A549 (cell line): ENCODE measurements around the gene COPS8. TPM values are rescaled to one million over a fixed set of nuclear protein-coding genes. Genes with fewer than 3 reads are reported as not detected.

ENCODE experiments used
- BCL3 ChIP-seq: fragments of >200 bp; sonication (Bioruptor Twin); formaldehyde crosslinking; IDR thresholded peaks from 3 replicates; pipeline ENCODE4 v1.6.1; 2016
- CBX2 ChIP-seq: fragments of 200-600 bp; sonication (generic); IDR thresholded peaks from 2 replicates; pipeline ENCODE4 v1.6.1; 2016; ENCODE audit warnings: low read depth, mild to moderate bottlenecking, borderline replicate concordance
- CBX8 ChIP-seq: fragments of 200-600 bp; sonication (generic); IDR thresholded peaks from 2 replicates; pipeline ENCODE4 v1.6.1; 2016
- CEBPB ChIP-seq, 2 experiments: fragments of >200 bp in 1 of 2; sonication (Bioruptor Twin) in 1 of 2; formaldehyde crosslinking in 1 of 2; IDR thresholded peaks; 2 replicates each; pipeline ENCODE4 v1.6.1; 2012 to 2016
- CHD2 ChIP-seq: fragments of 150-350 bp; IDR thresholded peaks from 2 replicates; pipeline ENCODE4 v1.6.1; 2014; ENCODE audit warnings: low read length; ENCODE audit not compliant: partially characterized antibody
- CHD4 ChIP-seq: fragments of 200-600 bp; sonication (generic); IDR thresholded peaks from 2 replicates; pipeline ENCODE4 v1.6.1; 2016; ENCODE audit warnings: antibody characterized with exemption, mild to moderate bottlenecking, borderline replicate concordance
- E2F6 ChIP-seq: IDR thresholded peaks from 2 replicates; pipeline ENCODE4 v1.6.1; 2012; ENCODE audit warnings: low read depth, borderline replicate concordance
- EHF ChIP-seq: fragments of 250-450 bp; sonication (Bioruptor Pico); IDR thresholded peaks from 2 replicates; pipeline ENCODE4 v1.5.0; 2020; ENCODE audit warnings: mild to moderate bottlenecking
- EP300 ChIP-seq, 2 experiments: fragments of >200 bp; sonication (Bioruptor Twin); formaldehyde crosslinking; IDR thresholded peaks; 2 replicates in 1 of 2; 3 replicates in 1 of 2; pipeline ENCODE4 v1.6.1; 2016 to 2017
- ESRRA ChIP-seq: fragments of 150-350 bp; IDR thresholded peaks from 2 replicates; pipeline ENCODE4 v1.6.1; 2014; ENCODE audit warnings: mild to moderate bottlenecking, low read length, borderline replicate concordance
- GATA3 ChIP-seq: IDR thresholded peaks from 2 replicates; pipeline ENCODE4 v1.6.1; 2012; ENCODE audit warnings: borderline replicate concordance
- HDAC2 ChIP-seq: fragments of 200-600 bp; sonication (generic); IDR thresholded peaks from 2 replicates; pipeline ENCODE4 v1.6.1; 2016
- HMGXB4 ChIP-seq: fragments of 250-450 bp; sonication (Bioruptor Pico); IDR thresholded peaks from 2 replicates; pipeline ENCODE4 v1.5.0; 2021; ENCODE audit warnings: mild to moderate bottlenecking, moderate library complexity, borderline replicate concordance
- HOXA7 ChIP-seq: fragments of 250-450 bp; sonication (Bioruptor Pico); IDR thresholded peaks from 2 replicates; pipeline ENCODE4 v1.5.0; 2020; ENCODE audit warnings: mild to moderate bottlenecking, moderate library complexity
- HOXB5 ChIP-seq: fragments of 250-450 bp; sonication (Bioruptor Pico); IDR thresholded peaks from 2 replicates; pipeline ENCODE4 v1.5.0; 2020; ENCODE audit warnings: mild to moderate bottlenecking, moderate library complexity
- JUN ChIP-seq, 2 experiments: fragments of >200 bp; sonication (Bioruptor Twin); formaldehyde crosslinking; IDR thresholded peaks; 2 replicates in 1 of 2; 3 replicates in 1 of 2; pipeline ENCODE4 v1.6.1; 2016 to 2017
- JUNB ChIP-seq: fragments of >200 bp; sonication (Bioruptor Twin); formaldehyde crosslinking; IDR thresholded peaks from 2 replicates; pipeline ENCODE4 v1.6.1; 2016
- KDM5A ChIP-seq: fragments of 200-600 bp; sonication (generic); IDR thresholded peaks from 2 replicates; pipeline ENCODE4 v1.6.1; 2016; ENCODE audit warnings: antibody characterized with exemption, mild to moderate bottlenecking
- MAFK ChIP-seq: fragments of 450-650 bp; IDR thresholded peaks from 2 replicates; pipeline ENCODE4 v1.6.1; 2014; ENCODE audit not compliant: partially characterized antibody
- MAX ChIP-seq: IDR thresholded peaks from 2 replicates; pipeline ENCODE4 v1.6.1; 2012
- NPAS2 ChIP-seq: fragments of 250-450 bp; sonication (Bioruptor Pico); IDR thresholded peaks from 2 replicates; pipeline ENCODE4 v1.8.0; 2022; ENCODE audit warnings: mild to moderate bottlenecking, moderate library complexity, borderline replicate concordance
- PHF8 ChIP-seq: fragments of 200-600 bp; sonication (generic); IDR thresholded peaks from 2 replicates; pipeline ENCODE4 v1.6.1; 2016; ENCODE audit warnings: low read depth, mild to moderate bottlenecking, antibody characterized with exemption, moderate library complexity, borderline replicate concordance
- RCOR1 ChIP-seq: fragments of 150-350 bp; IDR thresholded peaks from 2 replicates; pipeline ENCODE4 v1.6.1; 2014; ENCODE audit warnings: antibody characterized with exemption, low read length, low read depth
- REST ChIP-seq: fragments of 200-600 bp; sonication (generic); IDR thresholded peaks from 2 replicates; pipeline ENCODE4 v1.6.1; 2016; ENCODE audit warnings: antibody characterized with exemption, mild to moderate bottlenecking, moderate library complexity
- USF2 ChIP-seq: fragments of 450-650 bp; IDR thresholded peaks from 2 replicates; pipeline ENCODE4 v1.6.1; 2014; ENCODE audit warnings: antibody characterized with exemption
- ZFP36 ChIP-seq: fragments of 450-650 bp; IDR thresholded peaks from 2 replicates; pipeline ENCODE4 v1.6.1; 2014; ENCODE audit warnings: borderline replicate concordance; ENCODE audit not compliant: partially characterized antibody
- polyA plus RNA-seq, 4 experiments: library from polyadenylated mRNA; depleted of rRNA in 3 of 4; stranded (reverse); fragments of >200 nt; fragmentation: RNase III in 1 of 4; extraction: RNeasy Plus Mini Kit Qiagen cat#74134 plus additional on column Dnase treatment in 1 of 4; gene quantifications; 2 replicates in 3 of 4; 3 replicates in 1 of 4; pipeline ENCODE4 v1.2.3, GENCODE V29; 2011 to 2017

COPS8 gene
- polyA plus RNA-seq, 2 of the 4 experiments (the other 2 are of a cell fraction) = 85.7 to 161 TPM

GRCh38 chr2:237122214-237122666, 36.6 kb downstream of the COPS8 start (continued):
- no peak for TF ChIP-seq USF2
- no peak for TF ChIP-seq CBX2
- no peak for TF ChIP-seq ESRRA
- TF ChIP-seq CEBPB (IDR thresholded peaks at IDR 0.05) = no peak
- no peak for TF ChIP-seq PHF8
- no peak for TF ChIP-seq NPAS2 (CRISPR knock-in tag)
- no peak for TF ChIP-seq MAFK
- no peak for TF ChIP-seq HDAC2
- no peak for TF ChIP-seq CHD2
- no peak for TF ChIP-seq GATA3
- TF ChIP-seq CBX8 = no peak
- TF ChIP-seq KDM5A = no peak
- peak; percentile 83 for TF ChIP-seq MAX
- no peak for TF ChIP-seq EHF (CRISPR knock-in tag)
- no peak for TF ChIP-seq JUN (IDR thresholded peaks at IDR 0.05)
- peak; percentile 58; the same call in 1 of the 2 replicates for TF ChIP-seq E2F6
- TF ChIP-seq RCOR1 = no peak
- no peak for TF ChIP-seq HOXB5
- TF ChIP-seq JUNB = no peak
- TF ChIP-seq HOXA7 (CRISPR knock-in tag) = no peak
- no peak for TF ChIP-seq CHD4
- TF ChIP-seq EP300 (IDR thresholded peaks at IDR 0.05) = no peak
- no peak for TF ChIP-seq BCL3
- no peak for TF ChIP-seq HMGXB4 (CRISPR knock-in tag)
- no peak for TF ChIP-seq ZFP36
- TF ChIP-seq REST = no peak
